GM23248 (cell line): Measurements from ENCODE around the gene CLDN24. TPM values are rescaled to one million over a fixed set of nuclear protein-coding genes. Genes with fewer than 3 reads are reported as not detected.
A peak's percentile ranks its signal among the peaks of the same experiment; 100 is the strongest.

ENCODE experiments used
- DNase-seq: peaks from one replicate; pipeline ENCODE4 v3.0.0-alpha.2; 2015
- H2AFZ ChIP-seq: fragments of 200-600 bp; sonication (generic); 2 replicates; pipeline ENCODE4 v1.6.1; 2016; ENCODE audit warnings: antibody characterized with exemption
- H3F3A ChIP-seq: fragments of 200-600 bp; sonication (generic); 2 replicates; pipeline ENCODE4 v1.6.1; 2016; ENCODE audit warnings: mild to moderate bottlenecking, antibody characterized with exemption, mixed run types; ENCODE audit not compliant: insufficient read depth
- H3K27ac ChIP-seq: fragments of 200-600 bp; sonication (generic); 2 replicates; pipeline ENCODE4 v1.5.1; 2016; ENCODE audit warnings: mild to moderate bottlenecking
- H3K27me3 ChIP-seq: fragments of 200-600 bp; sonication (generic); replicated peaks from 2 replicates; pipeline ENCODE4 v1.6.1; 2016; ENCODE audit warnings: mild to moderate bottlenecking; ENCODE audit not compliant: insufficient read depth
- H3K36me3 ChIP-seq: fragments of 200-600 bp; sonication (generic); 2 replicates; pipeline ENCODE4 v1.6.1; 2016; ENCODE audit warnings: low read depth, mild to moderate bottlenecking
- H3K4me1 ChIP-seq: fragments of 200-600 bp; sonication (generic); 2 replicates; pipeline ENCODE4 v1.6.1; 2016; ENCODE audit warnings: mild to moderate bottlenecking; ENCODE audit not compliant: insufficient read depth
- H3K4me2 ChIP-seq: fragments of 200-600 bp; sonication (generic); one replicate; pipeline ENCODE4 v1.6.1; 2016; ENCODE audit warnings: mild to moderate bottlenecking; ENCODE audit not compliant: unreplicated experiment
- H3K4me3 ChIP-seq: fragments of 200-600 bp; sonication (generic); 2 replicates; pipeline ENCODE4 v1.5.1; 2016; ENCODE audit warnings: mild to moderate bottlenecking
- H3K79me2 ChIP-seq: fragments of 200-600 bp; sonication (generic); 2 replicates; pipeline ENCODE4 v1.6.1; 2016; ENCODE audit warnings: mild to moderate bottlenecking; ENCODE audit not compliant: insufficient read depth
- H3K9ac ChIP-seq: fragments of 200-600 bp; sonication (generic); 2 replicates; pipeline ENCODE4 v1.6.1; 2016; ENCODE audit warnings: mild to moderate bottlenecking
- H3K9me2 ChIP-seq: fragments of 200-600 bp; sonication (generic); 2 replicates; pipeline ENCODE4 v1.6.1; 2016; ENCODE audit warnings: mixed run types, mild to moderate bottlenecking, moderate library complexity; ENCODE audit not compliant: insufficient read depth
- H3K9me3 ChIP-seq: fragments of 200-600 bp; sonication (generic); one replicate; pipeline ENCODE4 v1.6.1; 2017; ENCODE audit warnings: low read depth
- H4K20me1 ChIP-seq: fragments of 200-600 bp; sonication (generic); 2 replicates; pipeline ENCODE4 v1.6.0; 2016; ENCODE audit not compliant: insufficient read depth
- EZH2 ChIP-seq: fragments of 200-600 bp; sonication (generic); IDR thresholded peaks from 2 replicates; pipeline ENCODE4 v1.6.1; 2018; ENCODE audit warnings: antibody characterized with exemption, mild to moderate bottlenecking; ENCODE audit not compliant: insufficient read depth, poor library complexity, severe bottlenecking
- EZH2phosphoT487 ChIP-seq: fragments of 200-600 bp; sonication (generic); IDR thresholded peaks from 2 replicates; pipeline ENCODE4 v1.6.1; 2018; ENCODE audit warnings: antibody characterized with exemption, moderate library complexity, mild to moderate bottlenecking, low read depth; ENCODE audit not compliant: insufficient read depth
- WGBS, 2 experiments: methylation state at CpG; one replicate each; pipeline ENCODE4 v1.1.6; 2015 to 2017; ENCODE audit warnings: low lambda C conversion rate in 2 of 2, low coverage in 1 of 2; ENCODE audit errors: missing lambda C conversion rate in 2 of 2; 5-methylcytosine and 5-hydroxymethylcytosine counted together
- in situ Hi-C: fragments of 300-500 bp; cut with MboI; formaldehyde crosslinking; loops from 2 replicates; pipeline ENCODE4 v1.15.0; 2020
- polyA plus RNA-seq: library from polyadenylated mRNA; unstranded; fragments of >200 nt; fragmentation: Nextera tagmentation; extraction: Ambion mirVana; gene quantifications from 2 replicates; pipeline ENCODE4 v1.2.1, GENCODE V29; 2016
- total RNA-seq: library from RNA; depleted of rRNA; stranded (reverse); fragments of >200 nt; shearing (Covaris generic); gene quantifications from 2 replicates; pipeline ENCODE4 v1.2.3, GENCODE V29; 2014

Gene CLDN24
- total and polyA plus RNA-seq, 2 experiments from 2014 or later, result not detected

- H3K9ac ChIP-seq, result no peak overlapping the region
These were observed 31.3 kb upstream of the CLDN24 start for GRCh38 chr4:183353557-183353956.

GRCh38 chr4:183352546-183352945 is 30.3 kb upstream of the CLDN24 start:
- in situ Hi-C loops, result no loop called here
- DNase-seq, result no peak
- Histone ChIP-seq H3K36me3 (no peaks in the 10 kb centered on the region), H3K4me2 (no peak overlapping the region), H3K4me1 (peaks cover 42% of the 10 kb centered on the region), H3K4me3 (no peak overlapping the region), H3K9me3 (no peaks in the 10 kb centered on the region), H3K79me2 (no peaks in the 10 kb centered on the region), H2AFZ (no peak overlapping the region), H3K9ac (no peak overlapping the region), H3K9me2 (no peaks in the 10 kb centered on the region), H3K27me3 (no peaks in the 10 kb centered on the region), H4K20me1 (no peaks in the 10 kb centered on the region), H3K27ac (no peak overlapping the region), H3F3A (peaks cover 46% of the 10 kb centered on the region)
- no peak for TF ChIP-seq EZH2phosphoT487
- TF ChIP-seq EZH2, result no peak
- 95 to 98% methylated on average over 5 of the region's 5 CpGs for WGBS, 2 experiments

More at GRCh38 chr4:183353557-183353956, 31.3 kb upstream of the CLDN24 start:
- Histone ChIP-seq H3K4me1 (peaks cover 32% of the 10 kb centered on the region), H4K20me1 (no peaks in the 10 kb centered on the region), H3K9me3 (no peaks in the 10 kb centered on the region), H2AFZ (no peak overlapping the region), H3K79me2 (no peaks in the 10 kb centered on the region), H3K4me3 (no peak overlapping the region), H3F3A (peaks cover 38% of the 10 kb centered on the region), H3K36me3 (no peaks in the 10 kb centered on the region), H3K27ac (no peak overlapping the region), H3K4me2 (no peak overlapping the region), H3K27me3 (no peaks in the 10 kb centered on the region), H3K9me2 (no peaks in the 10 kb centered on the region)
- DNase-seq, result no peak
- 94% methylated on average over 8 of the region's 8 CpGs for WGBS, 2 experiments
- in situ Hi-C loops, result no loop called here
- TF ChIP-seq EZH2phosphoT487 (no peak), EZH2 (no peak)

- peak overlapping the region; percentile 98 for H3K27ac ChIP-seq
- H3K9me2 ChIP-seq, result no peaks in the 10 kb centered on the region
- H3K9me3 ChIP-seq, result no peaks in the 10 kb centered on the region
- no peaks in the 10 kb centered on the region for H4K20me1 ChIP-seq
- DNase-seq, result peak; percentile 80
- in situ Hi-C loops, result no loop called here
- peak overlapping the region; percentile 87 for H3K9ac ChIP-seq
- 20 to 25% methylated on average over 16 to 17 of the region's 17 CpGs for WGBS, 2 experiments
- no peaks in the 10 kb centered on the region for H3K79me2 ChIP-seq
- peak overlapping the region; percentile 97 for H3K4me2 ChIP-seq
- no peak for TF ChIP-seq EZH2
- no peak for TF ChIP-seq EZH2phosphoT487
- H3K4me3 ChIP-seq, result peak overlapping the region; percentile 70
- H3K27me3 ChIP-seq, result no peaks in the 10 kb centered on the region
- peak overlapping the region; percentile 72 for H2AFZ ChIP-seq
- H3K4me1 ChIP-seq, result peaks cover 38% of the 10 kb centered on the region
- no peaks in the 10 kb centered on the region for H3K36me3 ChIP-seq
- H3F3A ChIP-seq, result peaks cover 38% of the 10 kb centered on the region
These were observed 28.3 kb upstream of the CLDN24 start for GRCh38 chr4:183350317-183351071.

- Histone ChIP-seq H2AFZ (peak overlapping the region; percentile 11; the same call in 1 of the 2 replicates), H3F3A (peaks cover 31% of the 10 kb centered on the region), H3K27me3 (no peaks in the 10 kb centered on the region), H4K20me1 (no peaks in the 10 kb centered on the region), H3K4me2 (peak overlapping the region; percentile 97), H3K79me2 (no peaks in the 10 kb centered on the region), H3K9me2 (no peaks in the 10 kb centered on the region), H3K9me3 (no peaks in the 10 kb centered on the region), H3K4me1 (peaks cover 32% of the 10 kb centered on the region), H3K27ac (peak overlapping the region; percentile 98), H3K36me3 (no peaks in the 10 kb centered on the region), H3K9ac (peak overlapping the region; percentile 87), H3K4me3 (peak overlapping the region; percentile 70)
- WGBS, 2 experiments, result 3 to 5% methylated on average over 9 of the region's 9 CpGs
- peak; percentile 89 for DNase-seq
- TF ChIP-seq EZH2phosphoT487, result no peak
- no peak for TF ChIP-seq EZH2
- in situ Hi-C loops, result no loop called here
These were observed 27.4 kb upstream of the CLDN24 start for GRCh38 chr4:183349673-183350072.
